Calu3 (cell line): ENCODE results near the gene UNC5C. TPM values are rescaled to one million over a fixed set of nuclear protein-coding genes. Genes with fewer than 3 reads are reported as not detected.

Experiments used
- BruUV-seq: library from RNA; stranded (reverse); fragments of 400-500 nt; replicated peaks from 2 replicates; lab custom pipeline; 2021; lab: Mats Ljungman, UMichigan
- CTCF ChIA-PET: fragments of 300-600 bp; sonication (Branson Sonifier 250); formaldehyde crosslinking; loops from one replicate; lab custom pipeline; 2022; ENCODE audit warnings: antibody characterized with exemption; lab: Charles Lee
- DNase-seq: peaks from one replicate; pipeline ENCODE4 v3.0.0; 2022
- H3K27ac Mint-ChIP-seq: one replicate; pipeline ENCODE4 v1.8.0; 2022; ENCODE audit warnings: mixed read lengths; ENCODE audit not compliant: unreplicated experiment
- H3K27me3 Mint-ChIP-seq: one replicate; pipeline ENCODE4 v1.8.0; 2022; ENCODE audit warnings: mixed read lengths; ENCODE audit not compliant: unreplicated experiment
- H3K36me3 Mint-ChIP-seq: one replicate; pipeline ENCODE4 v1.8.0; 2022; ENCODE audit warnings: mild to moderate bottlenecking, moderate library complexity, mixed read lengths; ENCODE audit not compliant: insufficient read depth, unreplicated experiment
- H3K4me1 Mint-ChIP-seq: one replicate; pipeline ENCODE4 v1.8.0; 2022; ENCODE audit warnings: mild to moderate bottlenecking, low read depth, mixed read lengths; ENCODE audit not compliant: unreplicated experiment
- H3K4me3 Mint-ChIP-seq: one replicate; pipeline ENCODE4 v1.8.0; 2022; ENCODE audit warnings: mild to moderate bottlenecking, low read depth, moderate library complexity, mixed read lengths; ENCODE audit not compliant: unreplicated experiment
- H3K9me3 Mint-ChIP-seq: one replicate; pipeline ENCODE4 v1.8.0; 2022; ENCODE audit warnings: low read depth, mixed read lengths; ENCODE audit not compliant: unreplicated experiment
- CTCF ChIP-seq: fragments of 200-600 bp; IDR thresholded peaks from one replicate; pipeline ENCODE4 v1.8.0; 2022; ENCODE audit warnings: antibody characterized with exemption; ENCODE audit not compliant: unreplicated experiment
- intact Hi-C: fragments of 100-400 bp; cut with micrococcal nuclease; formaldehyde crosslinking; loops from one replicate; pipeline ENCODE4 v1.10.0; 2022; ENCODE audit not compliant: unreplicated experiment
- total RNA-seq: library from RNA; stranded (reverse); gene quantifications from 2 replicates; pipeline ENCODE4 v1.2.3, GENCODE V29; 2022

Gene UNC5C
- total RNA-seq, 1 experiment from 2014 or later: not detected

- Mint-ChIP-seq H3K27ac (no peak overlapping the region), H3K4me3 (no peak overlapping the region), H3K27me3 (no peaks in the 10 kb centered on the region), H3K9me3 (no peaks in the 10 kb centered on the region), H3K4me1 (no peaks in the 10 kb centered on the region), H3K36me3 (no peaks in the 10 kb centered on the region)
- no TSS peak for BruUV-seq
- no peak for DNase-seq
- TF ChIP-seq CTCF: no peak
- CTCF ChIA-PET: interaction anchor here (0.7 kb wide), 1 partner anchor 26 kb away, joined by 3 read pairs; no protein-coding TSS in a partner anchor
- intact Hi-C loops: no loop called here
Observed at GRCh38 chr4:95393821-95394220, 155.0 kb downstream of the UNC5C start.

DNA sequence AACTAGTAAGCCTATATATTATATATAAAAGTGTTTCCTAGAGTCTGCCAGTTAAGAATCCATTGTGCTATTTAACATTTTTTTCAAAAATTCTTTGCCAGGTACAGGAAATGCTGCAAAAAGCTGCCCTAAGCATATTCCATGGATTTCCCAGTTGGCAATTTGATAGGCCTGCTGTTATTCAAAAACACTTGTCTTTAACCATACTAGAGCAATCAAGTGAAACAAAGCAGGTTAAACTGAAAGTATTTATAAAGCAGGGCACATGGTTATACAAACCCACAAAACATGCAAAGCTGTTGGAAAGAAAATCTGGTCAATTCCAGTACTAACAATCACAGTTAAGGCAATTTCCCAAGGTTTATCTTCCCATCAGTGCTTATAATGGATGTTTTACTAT, 159.9 kb downstream of the UNC5C start:
- no peak for TF ChIP-seq CTCF
- Mint-ChIP-seq H3K27ac (no peak overlapping the region), H3K4me1 (no peaks in the 10 kb centered on the region), H3K36me3 (no peaks in the 10 kb centered on the region), H3K9me3 (no peaks in the 10 kb centered on the region), H3K27me3 (no peaks in the 10 kb centered on the region), H3K4me3 (no peak overlapping the region)
- intact Hi-C loops: no loop called here
- DNase-seq: no peak
- CTCF ChIA-PET: no interaction called here
- no TSS peak for BruUV-seq

DNA sequence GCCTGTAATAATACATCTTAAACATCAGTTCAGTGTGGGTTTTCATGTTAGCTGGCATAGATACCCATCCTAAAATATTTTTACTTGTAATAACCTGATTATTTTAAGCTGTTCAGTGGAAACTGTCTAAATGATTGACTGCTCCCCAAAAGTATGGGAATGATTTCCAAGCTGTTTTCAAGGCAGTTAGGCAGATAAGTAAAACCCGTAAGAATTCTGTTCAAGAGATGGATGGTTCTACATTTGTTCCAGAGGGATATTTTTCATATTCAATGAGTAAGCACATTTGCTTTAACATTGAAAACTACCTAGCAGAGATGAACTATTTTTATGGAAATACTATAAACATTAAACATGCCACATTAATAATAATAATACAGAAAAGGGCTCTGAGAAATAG, 161.1 kb downstream of the UNC5C start:
- no peak for DNase-seq
- no peak for TF ChIP-seq CTCF
- Mint-ChIP-seq H3K27me3 (no peaks in the 10 kb centered on the region), H3K9me3 (no peaks in the 10 kb centered on the region), H3K4me3 (no peak overlapping the region), H3K4me1 (no peaks in the 10 kb centered on the region), H3K27ac (no peak overlapping the region), H3K36me3 (no peaks in the 10 kb centered on the region)
- CTCF ChIA-PET: no interaction called here
- intact Hi-C loops: no loop called here
- BruUV-seq: no TSS peak

- Mint-ChIP-seq H3K36me3 (no peaks in the 10 kb centered on the region), H3K27ac (no peak overlapping the region), H3K4me1 (no peaks in the 10 kb centered on the region), H3K9me3 (no peaks in the 10 kb centered on the region), H3K27me3 (no peaks in the 10 kb centered on the region), H3K4me3 (no peak overlapping the region)
- intact Hi-C loops: no loop called here
- DNase-seq: no peak
- CTCF ChIA-PET: no interaction called here
- TF ChIP-seq CTCF: no peak
- BruUV-seq: no TSS peak
Observed at GRCh38 chr4:95386410-95386809, 162.4 kb downstream of the UNC5C start.
